GM18868 (cell line): ENCODE data around the gene FRAS1.
"Not testable (repeated sequence)": the region's sequence is repeated elsewhere in the genome, so short reads cannot be mapped to it uniquely, and the experiment has no call there.

Experiments used
- ATAC-seq: cut with Tn5 transposase; IDR thresholded peaks from one replicate; pipeline ENCODE4 v1.9.1; 2021; ENCODE audit warnings: mild to moderate bottlenecking, moderate library complexity; ENCODE audit not compliant: unreplicated experiment

FRAS1 gene

GRCh38 chr4:78483811-78484210, 426.7 kb downstream of the FRAS1 start:
- ATAC-seq: no peak

GRCh38 chr4:78484574-78484973, 427.5 kb downstream of the FRAS1 start:
- ATAC-seq: no peak

DNA sequence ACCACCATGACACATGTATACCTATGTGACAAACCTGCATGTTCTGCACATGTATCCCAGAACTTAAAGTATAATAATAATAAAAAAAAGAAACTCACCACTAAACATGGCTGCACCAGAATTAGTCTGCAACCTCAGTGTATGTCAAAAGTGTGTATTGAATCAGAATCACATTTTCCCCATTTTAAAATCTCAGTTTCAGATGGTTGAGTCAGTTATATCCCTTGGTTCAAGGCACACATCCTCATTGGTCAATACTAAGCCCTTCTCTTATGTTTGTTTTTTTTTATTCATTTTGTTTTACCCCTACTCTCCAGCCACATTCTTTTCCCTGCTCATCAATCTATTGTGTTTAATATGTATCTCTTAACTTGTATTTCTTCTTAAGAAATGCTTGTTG, 436.6 kb downstream of the FRAS1 start:
- no peak for ATAC-seq

GRCh38 chr4:78496021-78496643, 439.0 kb downstream of the FRAS1 start:
- ATAC-seq: no peak

DNA sequence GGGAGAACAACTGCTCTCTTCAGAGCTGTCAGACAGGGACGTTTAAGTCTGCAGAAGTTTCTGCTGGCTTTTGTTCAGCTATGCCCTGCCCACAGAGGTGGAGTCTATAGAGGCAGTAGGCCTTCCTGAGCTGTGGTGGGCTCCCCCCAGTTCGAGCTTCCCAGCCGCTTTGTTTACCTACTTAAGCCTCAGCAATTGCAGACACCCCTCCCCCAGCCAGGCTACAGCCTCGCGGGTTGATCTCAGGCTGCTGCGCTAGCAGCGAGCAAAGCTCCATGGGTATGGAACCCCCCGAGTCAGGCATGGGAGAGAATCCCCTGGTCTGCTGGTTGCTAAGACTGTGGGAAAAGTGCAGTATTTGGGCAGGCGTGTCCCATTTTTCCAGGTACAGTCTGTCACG, 449.1 kb downstream of the FRAS1 start:
- not testable (repeated sequence) for ATAC-seq

- ATAC-seq: no peak
These were observed 451.9 kb downstream of the FRAS1 start for GRCh38 chr4:78509043-78509442.

DNA sequence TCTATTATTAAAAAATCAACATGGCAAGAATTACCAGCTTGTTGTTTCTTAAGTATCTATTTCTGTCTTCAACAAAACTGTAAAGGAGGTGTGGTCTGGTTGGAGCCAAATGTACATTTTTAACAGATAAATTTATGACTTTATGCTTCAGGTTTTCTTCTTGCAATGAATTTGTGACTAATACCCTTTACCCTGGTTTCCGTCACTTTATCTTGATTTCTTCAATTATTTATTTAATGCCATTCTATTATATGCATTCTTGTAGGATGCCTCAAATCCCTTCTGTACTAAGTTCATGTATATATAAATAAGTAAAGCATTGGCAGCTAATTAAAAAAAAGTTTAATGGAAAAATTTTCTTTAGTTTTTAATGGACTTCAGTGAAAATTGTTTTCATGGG, 453.0 kb downstream of the FRAS1 start:
- no peak for ATAC-seq

DNA sequence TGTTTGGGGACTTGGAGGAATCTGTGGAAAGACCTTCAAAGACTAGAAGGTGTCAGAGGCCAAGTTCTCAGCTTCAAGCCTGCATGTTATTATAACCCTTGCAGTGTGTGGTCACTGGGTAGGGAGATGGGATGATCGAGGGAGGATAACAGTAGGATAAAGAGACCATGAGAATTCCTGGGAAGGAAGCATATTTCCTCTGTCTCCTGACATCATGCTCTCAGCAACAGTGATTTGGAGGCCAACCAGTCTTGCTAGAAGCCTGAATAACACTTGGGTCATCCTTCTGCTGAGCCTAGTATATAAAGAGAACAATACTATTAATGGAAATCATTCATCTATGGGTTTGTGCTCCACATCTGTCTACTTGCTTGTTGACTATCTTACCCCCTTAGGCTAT, 453.6 kb downstream of the FRAS1 start:
- no peak for ATAC-seq

- no peak for ATAC-seq
These were observed 455.3 kb downstream of the FRAS1 start for GRCh38 chr4:78512357-78512920.

DNA sequence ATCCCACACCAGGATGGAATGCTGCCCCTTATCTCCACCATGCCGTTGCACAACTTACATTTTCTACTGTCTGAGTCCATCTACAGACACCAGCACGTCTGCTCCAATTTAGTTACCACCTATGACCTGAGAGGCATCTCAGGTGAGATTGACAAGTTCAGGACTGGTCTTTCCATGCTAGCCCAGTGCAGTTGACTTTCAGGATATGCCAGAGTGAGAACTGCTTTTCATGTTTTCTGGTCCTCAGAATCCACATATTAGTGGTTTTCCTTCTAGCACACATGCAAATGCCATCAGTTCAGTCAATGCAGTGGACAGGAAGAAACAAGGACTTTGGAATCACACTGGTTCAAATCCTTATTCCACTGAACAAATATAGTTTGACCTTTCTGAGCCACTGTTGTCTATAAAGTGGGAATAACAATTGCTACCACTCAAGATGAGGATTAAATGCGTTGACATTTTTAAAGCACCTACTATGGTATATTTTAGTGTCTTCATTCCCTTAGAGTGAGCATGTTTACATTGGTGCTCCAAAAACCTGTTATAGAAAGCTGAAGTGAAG, 456.4 kb downstream of the FRAS1 start:
- ATAC-seq: no peak

GRCh38 chr4:78517050-78517652, 460.0 kb downstream of the FRAS1 start:
- no peak for ATAC-seq

DNA sequence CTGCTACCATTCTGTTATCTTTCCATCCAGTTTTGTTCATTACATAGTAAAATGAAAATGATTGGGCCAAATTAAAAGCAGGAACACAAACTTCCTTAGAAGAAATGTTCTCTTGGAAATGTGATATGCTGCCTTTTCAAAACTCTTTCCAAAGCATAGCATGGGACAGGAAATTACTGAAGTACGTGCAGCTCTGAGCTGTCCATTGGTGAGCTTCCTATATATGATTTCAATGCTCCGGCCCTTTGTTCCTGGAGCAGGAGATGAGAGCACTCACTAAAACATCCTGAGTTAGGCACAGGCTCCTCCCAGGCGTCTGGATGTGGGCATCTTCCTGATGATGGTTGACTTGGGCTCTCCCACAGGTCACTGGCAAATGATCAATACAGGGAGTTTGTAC, 461.4 kb downstream of the FRAS1 start:
- no peak for ATAC-seq

DNA sequence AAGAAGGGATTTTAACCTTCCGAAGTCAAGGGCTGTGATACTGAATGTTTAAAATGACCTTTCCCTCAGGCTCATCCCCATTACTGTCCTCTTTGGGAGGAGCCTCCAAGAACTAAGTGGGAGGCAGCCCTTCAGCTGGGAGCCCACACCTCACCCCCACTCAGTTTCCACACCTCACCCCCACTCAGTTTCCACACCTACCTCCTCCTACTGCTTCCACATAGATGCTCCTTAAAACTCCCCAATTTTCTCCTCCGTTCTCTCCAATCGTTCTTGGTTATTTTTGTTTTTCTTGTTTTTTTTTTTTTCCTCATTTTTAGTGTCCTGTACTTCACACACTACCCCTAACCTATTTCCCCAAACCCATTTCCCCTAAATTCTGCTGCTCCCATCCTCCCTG, 462.8 kb downstream of the FRAS1 start:
- no peak for ATAC-seq

DNA sequence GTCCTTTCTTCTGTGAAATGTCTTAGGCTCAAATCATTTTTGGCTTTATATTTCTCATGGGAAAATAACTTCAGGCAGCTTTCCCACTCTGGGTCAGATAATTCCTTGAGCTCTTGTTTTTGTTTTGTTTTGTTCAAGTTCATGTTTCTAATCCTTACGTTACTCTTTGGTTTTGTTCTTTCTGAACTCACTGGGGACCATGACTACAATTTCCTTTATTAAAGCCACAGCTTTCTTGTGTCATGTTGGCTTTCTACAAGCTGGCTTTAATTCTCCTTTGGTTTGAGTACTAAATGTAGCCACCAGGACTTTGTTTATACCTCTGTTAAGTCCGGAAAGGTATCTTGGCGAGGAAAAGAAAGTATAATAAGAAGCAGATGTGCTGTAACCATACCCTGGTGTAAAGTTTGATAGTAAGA, 463.7 kb downstream of the FRAS1 start:
- ATAC-seq: no peak

DNA sequence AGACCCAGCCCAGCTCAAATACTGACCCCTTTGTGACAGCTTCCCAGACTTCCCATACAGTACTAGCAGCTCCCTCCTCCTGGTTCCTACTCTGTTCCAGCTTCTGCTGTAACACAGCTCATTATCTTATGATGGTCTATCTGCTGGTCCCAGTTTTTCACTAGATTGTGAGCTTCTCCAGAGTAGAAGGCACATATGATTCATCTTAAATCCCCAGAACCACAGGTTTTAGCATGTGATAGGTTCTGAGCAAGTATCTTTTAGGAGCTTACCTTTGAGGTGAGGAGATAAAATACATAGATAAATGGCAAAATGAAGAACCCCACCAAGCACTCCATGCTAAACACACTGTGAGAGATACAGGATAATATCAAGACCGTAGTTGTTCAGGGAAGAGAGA, 466.9 kb downstream of the FRAS1 start:
- ATAC-seq: no peak

DNA sequence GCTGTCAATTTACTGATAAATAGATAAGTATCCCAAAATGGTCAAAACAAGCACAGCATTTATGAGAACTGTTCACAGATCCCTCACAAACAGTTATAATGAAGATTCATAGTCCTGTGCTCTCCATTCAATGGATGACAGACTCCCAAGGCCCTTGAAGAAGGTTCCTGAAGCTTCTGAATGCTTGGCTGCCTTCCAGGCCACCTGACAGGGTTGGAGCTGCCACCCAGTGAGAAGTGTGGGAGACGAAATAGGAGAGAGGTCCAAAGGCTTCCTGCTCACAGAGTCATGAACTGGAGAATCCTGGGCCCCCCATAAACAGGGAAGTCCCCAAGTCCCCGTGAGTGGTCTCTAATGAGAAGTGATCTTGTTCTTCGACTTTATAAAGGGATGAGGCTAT, 468.4 kb downstream of the FRAS1 start:
- ATAC-seq: no peak

DNA sequence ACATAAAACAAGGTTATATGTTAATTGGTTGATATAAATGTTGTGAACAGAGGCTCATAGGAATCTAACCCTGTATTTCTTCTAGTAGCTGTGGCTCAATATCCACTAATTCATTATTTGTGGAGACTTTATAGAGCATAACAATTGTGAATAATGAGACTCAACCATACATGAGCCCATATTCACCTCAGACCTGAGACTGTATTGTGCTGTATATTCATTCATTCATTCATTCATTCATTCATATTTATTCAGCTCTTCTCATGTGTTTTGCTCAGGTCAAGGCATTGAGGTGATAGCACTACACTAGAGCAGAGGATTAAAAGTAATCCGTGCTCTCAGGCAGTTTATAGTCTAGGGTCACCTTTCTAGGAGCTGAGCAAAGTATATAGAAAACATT, 470.0 kb downstream of the FRAS1 start:
- ATAC-seq: no peak

- ATAC-seq: no peak
These were observed 470.4 kb downstream of the FRAS1 start for GRCh38 chr4:78527555-78527954.

- ATAC-seq: no peak
These were observed 471.2 kb downstream of the FRAS1 start for GRCh38 chr4:78528327-78528726.

DNA sequence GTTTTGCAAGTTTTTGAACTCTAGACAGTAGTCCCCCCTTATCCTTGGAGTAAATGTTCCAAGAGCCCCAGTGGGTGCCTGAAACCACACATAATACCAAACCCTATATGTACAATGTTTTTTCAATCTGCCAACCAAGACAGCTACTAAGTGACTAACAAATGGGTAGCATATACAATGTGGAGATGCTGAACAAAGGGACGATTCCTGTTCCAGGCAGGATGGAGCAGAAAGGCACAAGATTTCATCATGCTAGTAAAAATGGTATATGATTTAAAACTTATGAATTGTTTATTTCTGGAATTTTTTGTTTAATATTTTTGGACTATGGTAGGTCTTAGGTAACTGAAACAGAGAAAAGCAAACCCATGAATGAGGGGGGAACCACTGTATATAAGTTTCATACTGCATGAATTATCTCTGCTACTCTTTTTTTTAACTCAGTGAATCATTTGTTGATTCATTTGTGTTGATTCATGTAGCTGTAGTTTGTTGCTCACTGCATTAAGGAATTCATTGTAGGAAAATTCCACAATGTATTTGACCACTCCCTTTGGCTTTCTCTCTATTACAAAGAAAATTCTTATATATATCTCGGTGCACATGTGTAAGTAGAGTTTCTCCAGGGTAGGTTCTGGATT, 472.6 kb downstream of the FRAS1 start:
- ATAC-seq: no peak

DNA sequence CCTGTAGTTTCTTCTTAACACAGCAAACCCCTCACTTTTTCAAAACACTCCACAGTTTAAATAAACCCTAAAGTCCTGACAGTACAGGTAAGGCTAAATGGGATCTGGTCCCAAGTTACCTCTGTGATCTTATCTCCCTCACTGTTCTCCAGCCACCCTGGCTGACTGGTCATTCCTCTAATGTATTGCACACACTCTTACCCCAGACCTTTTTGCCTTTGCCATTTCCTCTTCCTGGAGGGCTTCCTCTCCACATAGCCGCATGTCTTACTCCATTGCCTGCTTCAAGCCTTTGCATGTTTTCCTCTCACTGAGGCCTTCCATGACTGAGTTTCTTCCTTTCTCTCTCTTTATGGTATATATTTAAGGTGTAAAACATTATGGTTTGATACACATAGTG, 474.9 kb downstream of the FRAS1 start:
- ATAC-seq: no peak

DNA sequence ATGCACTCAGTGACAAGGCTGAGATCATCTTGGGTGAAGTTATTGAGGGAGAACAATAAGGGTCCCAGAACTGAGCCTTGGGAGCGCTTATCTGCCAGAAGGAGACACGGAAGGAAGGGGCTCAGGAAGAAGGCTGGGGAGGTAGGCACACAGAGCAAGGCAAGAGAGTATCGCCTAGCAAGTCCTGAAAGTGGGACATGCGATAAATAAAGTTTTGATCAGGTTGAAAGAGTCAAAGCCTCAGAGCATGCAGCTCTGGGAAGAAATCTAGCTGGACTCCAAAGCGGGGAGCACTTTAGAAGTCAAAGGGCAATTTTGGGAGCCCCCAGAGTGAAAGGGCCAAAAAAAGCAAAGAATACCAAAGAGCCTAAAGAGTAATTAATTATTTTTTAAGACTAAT, 476.7 kb downstream of the FRAS1 start:
- ATAC-seq: no peak
